Gastrocnemius medialis (tissue), 4 donors: ENCODE data around the gene GABRG3.

ENCODE experiments used
- POLR2A ChIP-seq, 2 donors: fragments of 450-650 bp; IDR thresholded peaks; one replicate each; pipeline ENCODE4 v1.6.1; 2017; ENCODE audit warnings: antibody characterized with exemption in 2 of 2, mild to moderate bottlenecking in 2 of 2, moderate library complexity in 2 of 2
- TF ChIP-seq, protein P1 (sequence below), 5 experiments: fragments of 450-650 bp in 3 of 5; fragments of 200-600 bp in 2 of 5; sonication (generic) in 2 of 5; IDR thresholded peaks in 4 of 5; conservative IDR thresholded peaks in 1 of 5; 1 replicate in 4 of 5; 2 replicates in 1 of 5; pipeline ENCODE4 v1.5.1; 2016 to 2019; ENCODE audit warnings: antibody characterized with exemption in 5 of 5, mild to moderate bottlenecking in 3 of 5, moderate library complexity in 3 of 5

DNA sequence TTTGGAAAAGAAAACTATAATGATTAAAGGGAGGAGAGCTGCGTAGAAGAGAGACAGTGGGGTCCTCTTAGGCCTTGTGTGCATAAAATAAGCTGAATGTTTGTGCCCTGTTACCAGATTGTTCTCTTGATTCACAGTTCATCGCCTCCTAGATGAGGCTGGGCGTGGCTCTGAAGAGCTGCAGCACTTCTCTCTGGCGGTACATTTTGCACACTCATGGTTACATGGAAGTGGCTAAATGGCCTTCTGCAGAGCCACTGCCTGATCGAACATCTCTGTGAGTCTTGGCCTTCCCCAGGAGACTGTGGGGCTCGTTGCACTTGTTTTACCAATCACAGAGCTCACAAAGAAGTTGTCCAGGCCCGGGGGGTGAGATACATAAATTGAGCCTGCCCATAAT lies 208.8 kb downstream of the GABRG3 start:
- TF ChIP-seq POLR2A (IDR thresholded peaks at IDR 0.05): no peak
- TF ChIP-seq, protein P1, sequence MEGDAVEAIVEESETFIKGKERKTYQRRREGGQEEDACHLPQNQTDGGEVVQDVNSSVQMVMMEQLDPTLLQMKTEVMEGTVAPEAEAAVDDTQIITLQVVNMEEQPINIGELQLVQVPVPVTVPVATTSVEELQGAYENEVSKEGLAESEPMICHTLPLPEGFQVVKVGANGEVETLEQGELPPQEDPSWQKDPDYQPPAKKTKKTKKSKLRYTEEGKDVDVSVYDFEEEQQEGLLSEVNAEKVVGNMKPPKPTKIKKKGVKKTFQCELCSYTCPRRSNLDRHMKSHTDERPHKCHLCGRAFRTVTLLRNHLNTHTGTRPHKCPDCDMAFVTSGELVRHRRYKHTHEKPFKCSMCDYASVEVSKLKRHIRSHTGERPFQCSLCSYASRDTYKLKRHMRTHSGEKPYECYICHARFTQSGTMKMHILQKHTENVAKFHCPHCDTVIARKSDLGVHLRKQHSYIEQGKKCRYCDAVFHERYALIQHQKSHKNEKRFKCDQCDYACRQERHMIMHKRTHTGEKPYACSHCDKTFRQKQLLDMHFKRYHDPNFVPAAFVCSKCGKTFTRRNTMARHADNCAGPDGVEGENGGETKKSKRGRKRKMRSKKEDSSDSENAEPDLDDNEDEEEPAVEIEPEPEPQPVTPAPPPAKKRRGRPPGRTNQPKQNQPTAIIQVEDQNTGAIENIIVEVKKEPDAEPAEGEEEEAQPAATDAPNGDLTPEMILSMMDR (IDR thresholded peaks at IDR 0.05 in 4 of 5, conservative IDR thresholded peaks at IDR 0.05 in 1 of 5): no peak
